GM12873 (cell line): ENCODE results near the gene KIRREL3.

Source experiments
- TF ChIP-seq, protein P1 (sequence below): IDR thresholded peaks from 2 replicates; pipeline ENCODE4 v1.5.1; 2012; ENCODE audit warnings: low read depth, mild to moderate bottlenecking, moderate library complexity, low read length, control low read depth; ENCODE audit not compliant: insufficient read depth; ENCODE audit errors: missing control alignments

KIRREL3 gene

DNA sequence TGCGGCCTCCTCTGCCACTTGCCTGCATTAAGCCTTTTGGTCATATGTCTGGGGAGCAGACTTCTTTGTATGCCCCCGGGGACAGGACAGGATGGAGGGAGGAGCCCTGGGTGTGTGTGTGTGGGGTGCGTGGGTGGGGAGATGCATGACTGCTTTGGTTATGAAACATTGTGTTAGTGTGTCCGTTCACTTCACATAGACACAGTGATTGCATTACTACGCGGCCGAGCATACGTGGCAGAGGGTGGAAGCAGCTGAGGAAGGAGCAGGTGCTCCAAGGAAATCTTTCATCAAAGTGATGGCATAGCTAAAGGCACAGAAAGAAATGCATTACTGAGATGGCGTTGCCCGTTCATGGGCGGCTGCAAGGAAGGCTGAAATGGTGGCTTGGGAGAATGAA is 384.7 kb downstream of the KIRREL3 start:
- TF ChIP-seq, protein P1, sequence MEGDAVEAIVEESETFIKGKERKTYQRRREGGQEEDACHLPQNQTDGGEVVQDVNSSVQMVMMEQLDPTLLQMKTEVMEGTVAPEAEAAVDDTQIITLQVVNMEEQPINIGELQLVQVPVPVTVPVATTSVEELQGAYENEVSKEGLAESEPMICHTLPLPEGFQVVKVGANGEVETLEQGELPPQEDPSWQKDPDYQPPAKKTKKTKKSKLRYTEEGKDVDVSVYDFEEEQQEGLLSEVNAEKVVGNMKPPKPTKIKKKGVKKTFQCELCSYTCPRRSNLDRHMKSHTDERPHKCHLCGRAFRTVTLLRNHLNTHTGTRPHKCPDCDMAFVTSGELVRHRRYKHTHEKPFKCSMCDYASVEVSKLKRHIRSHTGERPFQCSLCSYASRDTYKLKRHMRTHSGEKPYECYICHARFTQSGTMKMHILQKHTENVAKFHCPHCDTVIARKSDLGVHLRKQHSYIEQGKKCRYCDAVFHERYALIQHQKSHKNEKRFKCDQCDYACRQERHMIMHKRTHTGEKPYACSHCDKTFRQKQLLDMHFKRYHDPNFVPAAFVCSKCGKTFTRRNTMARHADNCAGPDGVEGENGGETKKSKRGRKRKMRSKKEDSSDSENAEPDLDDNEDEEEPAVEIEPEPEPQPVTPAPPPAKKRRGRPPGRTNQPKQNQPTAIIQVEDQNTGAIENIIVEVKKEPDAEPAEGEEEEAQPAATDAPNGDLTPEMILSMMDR: no peak

DNA sequence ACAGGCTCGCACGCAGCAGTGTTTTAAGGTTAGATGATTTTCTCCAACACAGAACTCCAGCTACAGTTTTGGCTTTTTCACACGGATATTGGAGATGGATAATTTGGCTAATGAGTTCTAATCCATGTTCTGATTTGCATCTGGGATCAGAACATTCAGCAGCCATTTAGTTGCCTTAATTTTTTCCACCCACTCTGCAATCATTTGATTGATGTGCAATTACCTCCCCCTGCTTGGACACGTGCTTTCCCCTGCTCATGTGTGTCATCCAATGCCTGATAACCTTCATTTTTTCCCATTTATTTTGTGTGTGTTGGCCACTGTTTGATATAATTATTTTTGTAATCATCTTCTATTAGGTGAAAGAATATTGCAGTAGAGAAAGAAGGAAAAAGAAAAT is 387.3 kb downstream of the KIRREL3 start:
- TF ChIP-seq, protein P1: no peak

DNA sequence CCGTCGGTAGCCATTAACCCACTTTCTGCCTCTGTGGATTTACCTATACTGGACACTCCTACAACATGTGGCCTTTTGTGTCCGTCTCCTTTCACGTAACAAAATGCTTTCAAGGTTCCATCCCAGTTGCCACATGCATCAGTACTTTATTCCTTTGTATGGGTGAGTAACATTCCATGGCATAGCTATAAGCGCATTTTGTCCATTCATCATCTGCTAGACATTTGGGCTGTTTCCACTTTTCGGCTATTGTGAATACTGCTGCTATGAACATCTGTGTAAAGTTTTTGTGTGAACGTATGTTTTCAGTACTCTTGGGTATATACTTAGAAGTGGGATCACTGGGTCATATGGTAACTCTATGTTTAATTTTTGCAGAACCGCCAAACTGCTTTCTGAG is 387.9 kb downstream of the KIRREL3 start:
- TF ChIP-seq, protein P1: no peak

DNA sequence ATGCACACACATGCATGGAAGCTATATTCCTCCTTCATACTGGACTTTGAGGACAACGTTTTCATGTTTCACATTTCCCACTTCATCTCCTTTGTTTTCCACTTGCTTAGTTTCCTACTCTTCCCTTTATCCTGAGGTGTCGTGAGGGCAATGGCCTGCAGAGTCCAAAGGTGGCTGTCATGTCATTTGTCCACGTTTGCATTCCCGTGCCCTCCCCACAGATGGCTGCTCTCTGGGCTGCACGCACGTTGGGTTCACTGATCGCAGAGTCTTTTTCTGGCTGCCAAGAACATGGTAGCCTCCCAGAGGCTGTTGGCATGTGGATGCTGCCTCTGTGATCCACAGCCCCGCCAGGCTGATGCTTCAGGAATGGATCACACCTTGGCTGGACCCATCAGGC is 389.1 kb downstream of the KIRREL3 start:
- TF ChIP-seq, protein P1: no peak

DNA sequence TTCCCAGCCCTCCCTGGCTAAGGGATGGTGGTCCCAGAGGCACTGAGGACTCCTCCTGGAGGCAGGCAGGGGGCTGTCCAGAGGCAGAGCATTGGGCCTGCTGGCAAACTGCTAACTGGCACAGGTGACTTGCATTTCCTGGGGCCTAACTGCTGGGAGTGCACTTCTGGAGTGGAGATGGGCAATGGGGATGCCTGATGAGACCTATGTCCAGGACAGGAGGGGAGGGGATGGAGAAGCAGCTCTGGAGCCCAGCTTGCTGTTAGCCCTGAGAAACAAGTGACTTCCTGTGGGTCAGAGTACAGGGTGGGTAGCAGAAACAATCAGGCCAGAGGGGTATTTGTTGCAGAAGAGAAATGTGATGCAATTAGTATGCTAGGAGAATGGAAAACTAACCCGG is 391.9 kb downstream of the KIRREL3 start:
- TF ChIP-seq, protein P1: no peak

DNA sequence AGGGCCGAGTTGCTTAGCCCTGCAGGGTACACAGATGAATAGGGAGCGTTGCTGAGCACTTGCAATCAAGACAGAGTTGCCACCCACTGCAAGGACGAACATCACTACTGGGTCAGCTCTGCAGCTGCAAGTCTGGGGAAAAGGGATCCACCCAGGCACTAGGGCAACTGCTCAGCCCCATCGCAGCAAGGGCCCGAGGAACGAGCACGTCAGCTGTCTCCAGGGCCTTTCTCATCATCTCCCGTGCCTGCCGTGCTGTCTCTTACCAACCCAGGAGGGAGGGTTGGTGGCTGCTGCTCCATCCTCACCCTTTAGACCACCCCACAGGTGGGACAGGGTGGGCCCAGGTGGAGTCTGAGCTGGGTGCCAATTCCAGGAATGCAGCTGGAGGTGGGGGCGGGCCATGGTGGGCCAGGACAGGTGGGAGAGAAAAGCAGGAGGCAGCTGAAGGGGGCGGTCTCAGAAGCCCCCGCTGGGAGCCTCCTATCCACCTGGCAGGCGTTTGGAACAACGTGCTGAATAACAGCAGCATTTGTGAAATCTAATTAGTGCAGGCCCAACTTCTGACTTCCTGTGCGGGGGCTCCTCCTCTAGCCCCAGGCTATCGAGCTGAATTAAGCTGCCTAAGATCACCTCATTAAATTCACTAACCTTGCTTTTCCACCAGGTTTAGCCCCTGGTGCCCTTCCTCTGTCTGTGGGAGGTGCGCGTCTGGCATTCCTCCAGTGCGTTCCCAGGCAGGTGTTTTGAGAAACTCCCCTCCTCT is 392.6 kb downstream of the KIRREL3 start:
- TF ChIP-seq, protein P1: no peak

DNA sequence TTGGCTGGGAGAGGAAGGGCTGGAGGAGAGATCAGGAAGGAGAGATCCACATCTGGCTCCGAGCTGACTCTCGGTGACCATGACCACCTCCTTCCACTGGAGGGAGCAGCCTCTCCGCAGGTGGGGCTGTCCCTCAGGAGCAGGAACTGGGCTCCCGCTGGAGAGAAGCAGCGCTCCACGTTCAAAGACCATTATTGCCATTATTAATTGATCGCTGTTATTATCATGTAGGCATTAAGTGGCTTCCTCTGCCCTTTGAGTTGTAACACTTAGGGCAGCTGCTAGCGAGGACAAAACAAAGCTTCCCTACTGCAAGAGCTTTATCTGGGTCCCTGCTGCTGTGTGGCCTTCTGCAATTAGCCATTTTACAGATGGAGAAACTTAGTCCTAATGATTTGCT is 393.2 kb downstream of the KIRREL3 start:
- TF ChIP-seq, protein P1: peak; percentile 62
